ENCODE measurements around the gene FAM168A.

Gene FAM168A

DNA sequence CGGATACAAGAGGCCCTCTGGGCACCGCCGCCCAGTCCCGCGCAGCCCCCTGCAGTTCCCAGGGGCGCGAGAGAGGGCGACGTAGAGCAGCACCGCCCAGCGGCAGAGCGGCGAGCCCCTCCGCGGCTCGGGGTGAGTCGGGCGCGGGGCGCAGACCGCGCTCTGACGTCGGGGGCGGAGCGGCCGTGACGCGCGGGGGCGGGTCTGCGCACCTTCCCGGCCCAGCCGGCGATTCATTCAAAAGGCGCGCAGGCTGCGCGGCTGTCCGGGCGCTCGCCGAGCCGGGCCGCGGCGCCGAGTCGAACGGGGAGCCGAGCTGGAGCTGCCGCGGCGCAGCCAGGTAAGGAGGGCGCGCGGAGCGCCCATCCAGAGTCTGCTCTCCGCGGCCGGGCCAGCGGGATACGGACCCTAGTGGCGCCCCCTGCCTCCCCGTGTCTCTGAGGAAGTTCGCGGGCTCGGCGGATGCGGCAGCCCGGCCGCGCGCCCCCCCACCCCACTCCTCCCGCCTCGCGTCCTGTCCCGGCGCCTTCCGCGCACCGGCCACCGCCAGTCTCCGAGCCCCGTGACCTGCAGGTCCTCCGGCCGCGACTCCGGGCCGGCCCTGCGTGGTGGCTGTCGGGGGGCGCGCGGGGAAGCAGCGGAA, 221.6 kb downstream of the FAM168A start, which contains the start of gene RELT:
Gene RELT, plus strand, starts transcription at position 240 of the 643 bp plus-strand sequence. CDS start 12,738 bp downstream, outside the sequence.
- no peak for DNase-seq (ENCODE audit: low read depth)
- H3K4me3 ChIP-seq (ENCODE audit: low read depth, low read length): peak within 1 kb of the TSS; percentile 96
- TF ChIP-seq, protein P1, sequence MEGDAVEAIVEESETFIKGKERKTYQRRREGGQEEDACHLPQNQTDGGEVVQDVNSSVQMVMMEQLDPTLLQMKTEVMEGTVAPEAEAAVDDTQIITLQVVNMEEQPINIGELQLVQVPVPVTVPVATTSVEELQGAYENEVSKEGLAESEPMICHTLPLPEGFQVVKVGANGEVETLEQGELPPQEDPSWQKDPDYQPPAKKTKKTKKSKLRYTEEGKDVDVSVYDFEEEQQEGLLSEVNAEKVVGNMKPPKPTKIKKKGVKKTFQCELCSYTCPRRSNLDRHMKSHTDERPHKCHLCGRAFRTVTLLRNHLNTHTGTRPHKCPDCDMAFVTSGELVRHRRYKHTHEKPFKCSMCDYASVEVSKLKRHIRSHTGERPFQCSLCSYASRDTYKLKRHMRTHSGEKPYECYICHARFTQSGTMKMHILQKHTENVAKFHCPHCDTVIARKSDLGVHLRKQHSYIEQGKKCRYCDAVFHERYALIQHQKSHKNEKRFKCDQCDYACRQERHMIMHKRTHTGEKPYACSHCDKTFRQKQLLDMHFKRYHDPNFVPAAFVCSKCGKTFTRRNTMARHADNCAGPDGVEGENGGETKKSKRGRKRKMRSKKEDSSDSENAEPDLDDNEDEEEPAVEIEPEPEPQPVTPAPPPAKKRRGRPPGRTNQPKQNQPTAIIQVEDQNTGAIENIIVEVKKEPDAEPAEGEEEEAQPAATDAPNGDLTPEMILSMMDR (IDR thresholded peaks at IDR 0.05; ENCODE audit: low read depth, low read length, missing control alignments): peak; percentile 80

DNA sequence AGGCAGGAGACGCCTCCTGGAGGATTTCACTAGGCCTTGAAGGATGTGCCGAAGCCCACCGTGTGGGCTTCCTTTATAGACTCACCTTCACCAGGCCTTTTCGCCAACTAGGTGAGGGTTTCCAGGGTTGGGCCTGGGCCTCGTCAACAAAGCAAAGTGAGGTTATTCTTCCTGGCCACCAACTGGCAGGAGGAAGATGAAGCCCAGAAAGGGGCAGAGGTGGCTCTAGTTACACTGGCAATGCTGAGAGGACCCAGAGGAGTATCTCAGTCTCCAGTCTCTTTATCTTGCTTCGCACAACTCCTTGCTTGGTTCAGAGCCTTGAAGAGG, 222.1 kb downstream of the FAM168A start:
- no peak for DNase-seq (ENCODE audit: low read depth)
- TF ChIP-seq, protein P1 (IDR thresholded peaks at IDR 0.05; ENCODE audit: low read depth, low read length, missing control alignments): no peak
- H3K4me3 ChIP-seq (ENCODE audit: low read depth, low read length): no peak overlapping the region

DNA sequence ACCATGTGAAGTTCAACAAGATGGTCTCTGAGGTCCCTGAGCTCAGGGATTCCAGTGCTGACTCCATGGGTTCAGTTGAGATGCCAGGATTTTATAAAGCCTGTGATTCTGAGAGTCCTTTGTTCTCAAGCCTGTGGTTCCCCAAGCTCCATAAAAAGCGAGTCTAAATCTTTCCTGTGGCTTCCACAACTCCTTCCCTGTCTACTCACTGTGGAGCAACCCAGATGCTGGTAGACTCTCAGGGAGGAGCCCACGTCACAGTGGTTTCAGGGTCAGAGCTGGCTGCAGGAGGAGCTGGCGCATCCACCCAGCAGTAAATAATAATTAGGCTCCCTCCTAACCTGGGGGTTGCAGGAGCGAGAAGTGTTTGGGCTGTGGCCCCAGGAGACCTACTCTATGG, 223.8 kb downstream of the FAM168A start:
- H3K4me3 ChIP-seq (ENCODE audit: low read depth, low read length): no peak overlapping the region
- TF ChIP-seq, protein P1 (IDR thresholded peaks at IDR 0.05; ENCODE audit: low read depth, low read length, missing control alignments): no peak
- no peak for DNase-seq (ENCODE audit: low read depth)

DNA sequence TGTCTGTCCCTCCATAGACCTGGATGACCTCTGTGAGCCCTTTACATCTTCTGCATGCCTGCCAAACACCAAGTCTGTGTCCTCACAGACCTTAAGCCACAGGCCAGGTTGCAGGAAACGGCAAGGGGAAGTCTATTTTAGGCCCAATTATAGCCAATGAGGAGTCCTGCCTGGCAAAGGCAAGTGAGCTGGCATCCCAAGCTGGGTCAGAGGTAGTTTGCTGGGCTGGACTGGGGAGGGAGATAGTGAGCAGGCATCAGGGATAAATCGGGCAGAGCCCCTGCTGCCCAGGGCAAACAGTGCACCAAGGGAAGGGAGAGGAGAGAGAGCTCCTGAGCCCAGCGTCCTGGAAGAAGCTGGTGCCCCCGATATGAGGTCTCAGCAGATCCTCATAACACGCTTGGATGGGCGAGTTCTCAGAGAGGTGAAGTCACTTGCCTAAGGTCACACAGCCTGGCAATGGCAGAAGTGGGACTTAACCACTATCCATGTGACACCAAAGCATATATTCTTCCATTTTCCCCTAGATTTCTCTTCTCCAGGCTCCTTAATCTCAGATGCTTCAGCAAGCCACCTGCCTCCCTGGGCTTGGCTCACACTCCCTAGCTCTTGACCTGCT, 225.4 kb downstream of the FAM168A start:
- DNase-seq (ENCODE audit: low read depth): no peak
- TF ChIP-seq, protein P1 (IDR thresholded peaks at IDR 0.05; ENCODE audit: low read depth, low read length, missing control alignments): no peak
- H3K4me3 ChIP-seq (ENCODE audit: low read depth, low read length): no peak overlapping the region

DNA sequence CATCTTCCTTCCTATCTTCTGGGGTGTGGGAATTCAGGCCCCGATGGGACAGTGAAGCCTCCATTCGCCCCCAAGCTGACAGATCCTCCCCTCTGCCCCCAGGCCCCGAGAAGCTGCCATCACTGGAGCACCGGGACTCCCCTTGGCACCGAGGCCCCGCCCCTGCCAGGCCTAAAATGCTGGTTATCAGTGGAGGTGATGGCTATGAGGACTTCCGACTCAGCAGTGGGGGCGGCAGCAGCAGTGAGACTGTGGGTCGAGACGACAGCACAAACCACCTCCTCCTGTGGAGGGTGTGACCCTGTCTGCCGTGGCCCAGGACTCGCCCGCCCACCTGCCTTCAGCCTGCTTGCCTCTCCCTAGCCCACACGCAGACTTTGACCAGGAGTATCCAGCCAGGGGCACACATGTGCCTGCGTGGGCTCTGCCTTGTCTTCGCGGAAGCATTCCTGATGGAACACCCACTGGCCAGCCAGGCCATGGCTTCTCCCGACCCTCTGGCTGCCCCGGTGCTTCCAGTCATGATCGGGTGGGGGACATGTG, 230.4 kb downstream of the FAM168A start:
- TF ChIP-seq, protein P1 (IDR thresholded peaks at IDR 0.05; ENCODE audit: low read depth, low read length, missing control alignments): no peak
- DNase-seq (ENCODE audit: low read depth): no peak
- H3K4me3 ChIP-seq (ENCODE audit: low read depth, low read length): no peak overlapping the region

DNA sequence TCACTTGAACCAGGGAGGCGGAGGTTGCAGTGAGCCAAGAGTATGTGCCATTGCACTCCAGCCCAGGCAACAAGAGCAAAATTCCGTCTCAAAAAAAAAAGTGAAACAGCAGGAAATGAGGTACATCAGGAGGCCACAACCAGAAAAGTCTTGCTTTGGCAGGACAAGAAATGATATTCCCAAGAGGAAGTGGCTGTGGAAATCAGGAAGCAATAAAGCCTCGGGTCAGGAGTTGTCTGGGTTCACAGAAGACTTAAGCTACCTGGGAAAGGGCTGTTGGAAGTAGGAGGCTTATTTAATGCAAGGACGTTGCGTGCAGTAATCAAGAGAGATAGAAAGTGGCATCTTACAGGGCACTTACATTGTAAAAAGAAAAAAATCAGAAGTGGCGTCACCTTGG, 231.0 kb downstream of the FAM168A start:
- H3K4me3 ChIP-seq (ENCODE audit: low read depth, low read length): no peak overlapping the region
- TF ChIP-seq, protein P1 (IDR thresholded peaks at IDR 0.05; ENCODE audit: low read depth, low read length, missing control alignments): no peak
- DNase-seq (ENCODE audit: low read depth): no peak

DNA sequence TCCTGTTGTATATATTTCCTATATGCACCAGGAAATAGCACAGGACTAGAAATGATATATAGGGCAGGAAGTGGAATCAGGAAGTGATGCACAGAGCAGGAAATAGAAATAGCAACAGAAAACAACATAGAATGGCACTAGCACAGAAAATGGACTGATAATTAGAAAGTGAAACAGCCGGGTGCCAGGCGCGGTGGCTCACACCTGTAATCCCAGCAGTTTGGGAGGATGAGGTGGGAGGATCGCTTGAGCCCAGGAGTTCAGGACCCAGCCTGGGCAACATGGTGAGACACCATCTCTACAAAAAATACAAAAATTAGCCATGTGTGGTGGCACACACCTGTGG, 231.7 kb downstream of the FAM168A start:
- TF ChIP-seq, protein P1 (IDR thresholded peaks at IDR 0.05; ENCODE audit: low read depth, low read length, missing control alignments): no peak
- no peak for DNase-seq (ENCODE audit: low read depth)
- H3K4me3 ChIP-seq (ENCODE audit: low read depth, low read length): no peak overlapping the region

Data from GM12864 (cell line).